Kidney glomerular epithelial cell (primary cell): ENCODE measurements around the gene SYTL1.
A peak's percentile ranks its signal among the peaks of the same experiment; 100 is the strongest.

Experiments
- DNase-seq: peaks from one replicate; lab custom pipeline; 2025; lab: John Stamatoyannopoulos, UW

SYTL1 gene

DNA sequence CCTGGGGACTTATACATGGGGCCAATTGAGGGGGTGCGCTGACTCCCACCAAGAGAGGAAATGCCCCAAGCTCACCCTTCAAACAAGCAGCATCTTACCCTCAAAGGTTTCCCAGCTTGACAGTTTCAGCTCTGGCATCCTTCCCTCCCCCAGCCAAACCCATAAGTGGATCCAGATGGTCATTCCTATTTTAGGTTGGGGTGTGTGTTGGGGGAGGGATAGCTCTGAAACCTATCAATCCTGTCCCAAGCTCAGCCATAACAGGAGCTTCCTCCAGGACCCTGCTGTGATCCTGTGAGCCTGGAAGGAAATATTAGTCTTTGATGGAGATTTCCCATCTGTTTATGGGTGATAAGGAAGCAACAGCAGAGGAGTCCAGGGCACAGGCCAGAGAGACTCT is 23.2 kb upstream of the SYTL1 start:
- DNase-seq, result no peak

- DNase-seq, result peak; percentile 92
Observed at GRCh38 chr1:27321813-27322568, 19.8 kb upstream of the SYTL1 start, which contains the start of gene TMEM222. Gene TMEM222, plus strand, starts transcription at chr1:27322163. Its CDS starts 35 bp downstream, at chr1:27322198.

GRCh38 chr1:27322569-27323240 is 19.1 kb upstream of the SYTL1 start:
- no peak for DNase-seq

DNA sequence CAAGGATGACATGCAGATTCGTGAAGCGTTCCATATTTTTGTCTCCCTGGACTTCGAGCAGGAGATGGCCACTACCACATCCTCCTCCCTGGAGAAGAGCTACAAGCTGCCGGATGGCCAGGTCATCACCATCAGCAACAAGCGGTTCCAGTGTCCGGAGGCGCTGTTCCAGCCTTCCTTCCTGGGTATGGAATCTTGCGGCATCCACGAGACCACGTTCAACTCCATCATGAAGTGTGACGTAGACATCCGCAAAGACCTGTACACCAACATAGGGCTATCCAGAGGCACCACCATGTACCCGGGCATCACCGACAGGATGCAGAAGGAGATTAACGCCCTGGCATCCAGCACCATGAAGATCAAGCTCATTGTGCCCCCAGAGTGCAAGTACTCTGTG is 16.5 kb upstream of the SYTL1 start:
- no peak for DNase-seq

DNA sequence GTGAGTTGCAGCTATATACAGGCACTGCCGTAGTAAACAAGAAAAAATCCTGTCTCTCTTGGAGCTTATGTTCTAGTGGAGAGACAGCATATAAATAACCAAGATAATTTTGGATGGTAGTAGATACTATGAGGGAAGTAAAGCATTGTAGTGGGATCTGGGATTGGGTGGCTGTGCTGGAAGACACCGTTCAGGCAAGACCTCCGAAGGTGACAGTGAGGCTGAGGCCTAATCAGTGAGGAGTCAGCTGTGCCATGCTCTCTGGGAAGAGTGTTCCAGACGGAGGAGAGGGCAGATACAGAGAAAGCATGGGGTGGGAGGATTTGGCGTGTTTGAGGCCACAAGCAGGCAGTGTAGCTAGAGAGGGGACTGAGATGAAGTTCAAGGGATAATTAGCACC is 13.9 kb upstream of the SYTL1 start:
- DNase-seq, result no peak

DNA sequence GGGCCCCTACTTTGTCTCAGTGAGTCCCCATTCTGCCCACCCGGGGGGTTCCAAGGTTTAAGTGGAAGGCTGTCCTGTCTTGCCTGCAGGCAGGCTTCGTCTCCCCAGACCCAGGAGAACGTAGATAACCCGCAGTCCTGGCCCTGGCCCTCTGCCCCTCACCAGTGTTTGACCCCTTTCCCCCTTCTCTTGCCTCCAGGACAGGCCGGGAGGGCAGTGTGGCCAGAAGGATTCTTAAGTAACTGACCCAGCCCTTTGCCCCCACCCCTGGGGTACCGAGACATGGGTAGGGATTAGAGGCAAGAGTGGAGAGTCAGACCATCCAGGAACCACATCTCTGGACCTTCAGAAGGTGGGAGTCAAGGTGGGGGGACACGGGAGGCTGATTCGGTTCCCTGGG is 11.0 kb upstream of the SYTL1 start:
- DNase-seq, result no peak

GRCh38 chr1:27331426-27331825 is 10.4 kb upstream of the SYTL1 start:
- no peak for DNase-seq

DNA sequence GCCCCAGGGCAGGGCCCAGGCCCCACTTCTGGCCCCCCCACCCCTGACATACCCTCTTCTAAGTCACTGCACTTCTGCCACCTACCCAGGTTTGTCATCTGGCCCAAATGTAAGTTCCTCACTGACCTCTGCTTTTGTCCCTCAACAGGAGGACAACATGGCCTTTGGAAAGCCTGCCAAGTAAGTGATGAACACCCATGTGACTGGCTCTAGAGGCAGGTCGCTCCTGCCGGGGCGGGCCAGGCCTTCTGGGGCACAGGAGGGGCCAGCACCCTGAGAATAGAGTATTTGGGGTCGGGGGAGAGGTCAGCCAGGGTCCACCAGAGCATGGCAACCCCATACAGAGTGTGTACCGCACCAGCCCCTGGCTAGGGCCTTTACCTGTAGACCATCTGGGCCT is 9.9 kb upstream of the SYTL1 start:
- DNase-seq, result no peak

DNA sequence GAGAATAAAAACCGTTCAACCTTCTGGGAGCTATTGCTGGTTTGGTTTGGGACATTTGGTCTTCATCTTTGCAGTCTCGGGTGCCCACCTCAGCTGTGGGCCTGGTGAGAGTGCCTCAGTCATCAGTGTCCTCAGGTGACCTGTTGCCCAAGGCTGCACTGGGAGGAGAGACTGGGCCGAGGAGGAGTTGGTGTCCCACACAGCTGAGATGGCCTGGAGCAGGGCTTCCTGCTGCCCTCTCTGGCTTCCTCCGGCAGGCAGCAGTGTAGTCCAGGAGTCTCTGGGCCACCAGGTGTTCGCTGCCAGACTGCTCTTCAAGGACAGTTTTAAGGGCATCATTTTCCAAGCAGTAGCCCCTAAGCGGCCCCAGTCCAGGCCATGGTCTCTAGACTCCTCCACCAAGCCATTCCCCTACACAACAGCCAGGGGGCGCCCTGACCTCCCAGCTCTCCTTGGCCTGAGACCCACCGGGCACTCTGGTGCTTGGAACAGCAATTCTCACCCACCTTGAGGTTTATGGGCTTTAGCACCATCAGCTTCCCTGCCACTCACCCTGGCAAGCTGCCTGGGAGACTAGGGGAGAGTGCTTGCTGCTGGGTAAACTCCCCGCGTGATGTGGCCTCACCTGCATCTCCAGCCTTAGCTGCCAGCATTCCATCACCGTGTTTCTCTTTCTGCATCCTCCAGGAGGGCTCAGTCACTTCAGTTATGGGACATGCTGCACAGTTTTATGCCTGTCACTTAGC is 9.1 kb upstream of the SYTL1 start:
- DNase-seq, result no peak

- no peak for DNase-seq
Observed at GRCh38 chr1:27333717-27334279, 8.0 kb upstream of the SYTL1 start.

- DNase-seq, result no peak
Observed at GRCh38 chr1:27335506-27336422, 6.1 kb upstream of the SYTL1 start.

DNA sequence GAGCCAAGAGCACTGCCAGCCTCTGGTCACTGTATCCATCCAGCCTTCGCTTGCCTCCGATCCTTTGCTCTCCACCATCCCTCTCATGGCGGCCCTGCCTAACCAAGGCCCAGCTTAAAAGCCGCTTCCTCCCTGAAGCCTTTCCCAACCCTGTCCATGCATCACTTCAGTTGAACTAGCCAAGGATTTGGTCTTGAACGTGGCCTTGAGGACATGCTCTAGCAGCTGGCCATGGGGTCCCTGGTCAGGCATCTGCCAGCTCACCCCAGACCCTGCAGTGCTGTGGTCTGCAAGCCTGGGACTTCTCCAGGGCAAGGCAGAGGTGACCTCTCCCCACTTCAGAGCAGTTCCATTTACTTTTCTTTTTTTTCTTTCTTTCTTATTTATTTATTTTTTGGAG is 5.1 kb upstream of the SYTL1 start:
- no peak for DNase-seq

- DNase-seq, result no peak
Observed at GRCh38 chr1:27338751-27339150, 3.1 kb upstream of the SYTL1 start.

DNA sequence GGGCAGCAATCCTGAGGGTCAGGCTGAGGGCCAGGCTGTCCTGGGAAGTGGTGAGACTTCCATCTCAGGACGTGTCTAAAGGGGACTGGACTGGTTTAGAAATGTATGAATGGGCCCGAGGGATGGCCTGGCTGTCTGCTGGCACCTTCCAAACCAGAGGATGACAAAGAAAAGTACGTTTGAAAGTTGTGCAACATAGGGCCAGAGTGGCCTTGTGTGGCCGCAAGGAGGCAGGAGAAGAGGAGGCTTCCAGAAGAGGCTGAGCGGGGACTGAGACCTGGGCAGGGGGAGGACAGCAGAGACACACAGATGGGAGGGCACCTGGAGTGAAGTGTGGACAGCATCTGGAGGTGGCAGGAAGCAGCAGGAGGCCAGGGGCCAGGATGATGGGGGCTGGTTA is 2.6 kb upstream of the SYTL1 start:
- no peak for DNase-seq

- DNase-seq, result no peak
Observed at GRCh38 chr1:27342391-27342777, 562 bp downstream of the SYTL1 start.

- DNase-seq, result no peak
Observed at GRCh38 chr1:27342778-27343638, 1.2 kb downstream of the SYTL1 start.

GRCh38 chr1:27343639-27344025 is 1.8 kb downstream of the SYTL1 start:
- DNase-seq, result peak; percentile 29

DNA sequence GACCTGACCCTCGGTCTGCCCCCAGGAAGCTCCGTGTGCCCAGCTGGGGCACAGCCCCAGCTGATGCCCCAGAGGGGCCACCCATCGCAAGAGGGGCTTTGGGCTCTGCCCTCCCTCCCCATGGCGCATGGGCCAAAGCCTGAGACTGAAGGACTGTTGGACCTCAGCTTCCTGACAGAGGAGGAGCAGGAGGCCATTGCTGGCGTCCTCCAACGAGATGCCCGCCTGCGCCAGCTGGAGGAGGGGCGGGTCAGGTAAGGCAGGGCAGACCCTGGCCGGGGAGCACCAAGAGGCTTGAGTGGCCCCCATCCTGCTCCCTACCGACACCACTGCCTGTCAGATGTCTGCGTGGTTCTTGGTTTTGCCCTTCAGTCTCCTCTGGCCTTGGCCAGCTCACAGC is 3.5 kb downstream of the SYTL1 start:
- DNase-seq, result no peak

GRCh38 chr1:27346357-27346756 is 4.5 kb downstream of the SYTL1 start:
- DNase-seq, result no peak

DNA sequence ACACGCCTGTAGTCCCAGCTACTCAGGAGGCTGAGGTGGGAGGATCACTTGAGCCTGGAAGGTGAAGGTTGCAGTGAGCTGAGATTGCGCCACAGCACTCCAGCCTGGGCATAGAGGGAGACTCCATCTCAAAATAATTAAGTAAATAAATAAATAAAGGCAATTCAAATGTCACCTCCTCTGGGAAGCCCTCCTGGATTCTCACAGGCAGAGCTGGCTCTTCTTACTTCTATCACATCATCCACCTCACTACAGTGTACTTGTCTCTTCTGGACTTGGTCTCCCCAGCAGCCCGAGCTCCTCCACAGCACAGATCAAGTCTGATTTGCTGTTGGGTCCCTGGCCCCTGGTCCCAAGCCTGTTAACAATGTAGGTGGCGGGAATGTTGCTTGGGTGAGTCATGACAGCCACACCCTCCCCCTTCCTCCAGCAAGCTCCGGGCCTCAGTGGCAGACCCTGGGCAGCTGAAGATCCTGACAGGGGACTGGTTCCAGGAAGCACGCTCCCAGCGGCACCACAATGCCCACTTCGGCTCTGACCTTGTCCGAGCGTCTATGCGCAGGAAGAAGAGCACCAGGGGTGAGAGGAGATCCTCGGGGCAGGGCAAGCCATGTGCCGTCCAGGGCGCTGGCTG is 5.3 kb downstream of the SYTL1 start:
- no peak for DNase-seq
